ENCODE measurements around the gene WDR70. TPM values are rescaled to one million over a fixed set of nuclear protein-coding genes. Genes with fewer than 3 reads are reported as not detected.

WDR70 gene
- total RNA-seq, 4 donors from 2014 or later, result 25.3 to 122 (median 48.8) TPM

- Histone ChIP-seq H3K27ac (no peak overlapping the region), H3K4me1 (no peaks in the 10 kb centered on the region), H3K9me3 (no peaks in the 10 kb centered on the region), H3K27me3 (no peaks in the 10 kb centered on the region), H3K36me3 (no peaks in the 10 kb centered on the region), H3K4me3 (no peak overlapping the region)
- intact Hi-C loops (cut with DNase I; ENCODE audit: low total_unique reads), result no loop called here
- DNase-seq, result no peak
- TF ChIP-seq POLR2A (IDR thresholded peaks at IDR 0.05) (no peak), CTCF (IDR thresholded peaks at IDR 0.05) (no peak)
Measured at GRCh38 chr5:37768371-37768770, 389.3 kb downstream of the WDR70 start.

DNA sequence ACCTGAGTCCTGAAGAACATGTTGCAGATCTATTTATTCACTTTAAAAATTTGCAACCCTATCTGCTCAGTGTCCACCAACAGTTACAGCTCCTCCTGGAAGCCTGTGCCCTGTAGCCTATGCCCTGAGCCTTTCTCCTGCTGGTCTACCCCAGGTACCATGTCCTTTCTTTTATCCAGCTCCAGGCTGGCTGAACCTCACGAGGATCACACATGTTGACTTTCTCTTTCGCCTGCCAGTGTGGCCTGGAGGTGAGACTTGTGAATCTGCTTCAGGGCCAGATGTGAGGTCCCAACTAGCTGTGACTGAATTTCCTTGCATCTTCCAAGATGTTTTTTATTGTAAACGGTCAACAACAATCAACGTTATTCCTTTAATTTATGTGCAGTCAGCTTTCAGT, 390.0 kb downstream of the WDR70 start:
- Histone ChIP-seq H3K27me3 (no peaks in the 10 kb centered on the region), H3K9me3 (no peaks in the 10 kb centered on the region), H3K36me3 (no peaks in the 10 kb centered on the region), H3K27ac (no peak overlapping the region), H3K4me1 (no peaks in the 10 kb centered on the region), H3K4me3 (no peak overlapping the region)
- intact Hi-C loops (cut with DNase I; ENCODE audit: low total_unique reads), result no loop called here
- no peak for DNase-seq
- no peak for TF ChIP-seq CTCF (IDR thresholded peaks at IDR 0.05)
- TF ChIP-seq POLR2A (IDR thresholded peaks at IDR 0.05), result no peak

DNA sequence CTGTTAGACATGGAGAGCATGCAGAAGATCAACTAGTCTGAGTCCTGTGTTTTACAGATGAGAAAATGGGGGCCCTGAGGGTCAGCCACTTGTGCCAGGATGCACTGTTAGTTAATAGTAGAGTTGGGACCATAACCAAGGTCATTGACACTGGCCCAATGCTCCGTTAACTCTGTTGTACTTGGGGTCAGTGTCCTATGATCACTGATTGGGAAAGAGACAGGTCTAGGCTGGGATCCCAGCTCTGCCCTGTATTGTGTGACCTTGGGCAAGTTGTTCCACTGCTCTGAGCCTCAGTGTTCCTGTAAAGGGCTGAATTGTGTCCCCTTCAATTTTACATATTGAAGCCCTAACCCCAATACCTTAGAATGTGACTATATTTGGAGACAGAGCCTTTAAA, 390.7 kb downstream of the WDR70 start:
- Histone ChIP-seq H3K4me3 (no peak overlapping the region), H3K27me3 (no peaks in the 10 kb centered on the region), H3K9me3 (peaks cover 0 to 4% of the 10 kb centered on the region in 2 donors), H3K4me1 (no peaks in the 10 kb centered on the region), H3K36me3 (no peaks in the 10 kb centered on the region), H3K27ac (no peak overlapping the region)
- TF ChIP-seq CTCF (IDR thresholded peaks at IDR 0.05) (no peak), POLR2A (IDR thresholded peaks at IDR 0.05) (no peak)
- intact Hi-C loops (cut with DNase I; ENCODE audit: low total_unique reads), result no loop called here
- DNase-seq, result no peak

DNA sequence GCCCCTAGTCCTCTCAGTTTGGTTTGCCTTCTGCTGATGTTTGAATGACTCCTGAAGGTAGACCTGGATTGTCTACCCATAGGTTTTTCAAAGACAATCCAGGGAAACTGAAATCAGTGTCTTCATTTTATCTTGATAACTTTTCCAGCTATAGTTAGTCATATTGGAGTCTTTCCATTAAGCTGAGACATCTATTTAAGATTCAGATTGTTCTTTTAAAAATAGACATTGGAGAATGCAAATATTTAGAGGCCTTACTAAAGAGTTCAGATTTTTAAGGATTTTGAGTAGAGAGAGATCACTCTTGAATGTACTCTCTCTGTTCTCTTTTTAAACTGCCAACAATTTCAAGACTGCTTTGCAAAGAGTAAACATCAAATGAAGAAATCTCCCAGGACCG, 391.7 kb downstream of the WDR70 start:
- DNase-seq, result no peak
- Histone ChIP-seq H3K4me1 (no peaks in the 10 kb centered on the region), H3K36me3 (no peaks in the 10 kb centered on the region), H3K27ac (no peak overlapping the region), H3K27me3 (no peaks in the 10 kb centered on the region), H3K9me3 (peaks cover 0 to 9% of the 10 kb centered on the region in 2 donors), H3K4me3 (no peak overlapping the region)
- TF ChIP-seq CTCF (IDR thresholded peaks at IDR 0.05), result no peak
- TF ChIP-seq POLR2A (IDR thresholded peaks at IDR 0.05), result no peak
- intact Hi-C loops (cut with DNase I; ENCODE audit: low total_unique reads), result no loop called here

- Histone ChIP-seq H3K4me1 (no peaks in the 10 kb centered on the region), H3K9me3 (peaks cover 0 to 9% of the 10 kb centered on the region in 2 donors), H3K27me3 (no peaks in the 10 kb centered on the region), H3K27ac (no peak overlapping the region), H3K4me3 (no peak overlapping the region), H3K36me3 (no peaks in the 10 kb centered on the region)
- DNase-seq, result no peak
- TF ChIP-seq CTCF (IDR thresholded peaks at IDR 0.05), result no peak
- TF ChIP-seq POLR2A (IDR thresholded peaks at IDR 0.05), result no peak
- intact Hi-C loops (cut with DNase I; ENCODE audit: low total_unique reads), result no loop called here
Measured at GRCh38 chr5:37771203-37771611, 392.1 kb downstream of the WDR70 start.

Data from uterus (tissue), 4 donors.